ENCODE data around the gene SCAF1. TPM values are rescaled to one million over a fixed set of nuclear protein-coding genes. Genes with fewer than 3 reads are reported as not detected.

The SCAF1 gene
- total and polyA plus RNA-seq, 2 donors (not counting 1 experiment from before 2014, with no cell fraction given), result 17.1 to 68.3 TPM

DNA sequence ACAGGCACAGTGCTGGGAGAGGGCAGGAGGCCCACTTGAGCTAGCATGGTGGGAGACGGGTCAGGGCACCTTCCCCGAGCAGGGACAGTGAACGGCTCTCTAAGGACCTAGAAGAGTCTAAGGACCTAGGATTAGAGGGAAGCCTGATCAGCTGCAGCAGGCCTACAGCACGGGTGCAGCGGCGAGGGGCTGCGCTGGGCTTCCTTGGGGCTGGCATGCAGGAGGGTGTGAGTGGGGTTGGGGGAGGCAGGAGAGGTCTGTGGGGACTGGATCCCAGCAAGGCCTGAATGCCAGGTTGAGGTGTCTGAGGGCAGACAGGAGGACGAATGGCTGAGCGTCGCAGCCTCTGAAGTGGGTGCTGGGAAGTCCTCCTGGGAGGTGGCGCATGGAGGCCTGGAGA, 3.6 kb downstream of the SCAF1 start:
- no peaks in the 10 kb centered on the region for H3K9me3 Mint-ChIP-seq (ENCODE audit: insufficient read depth)
- peaks cover 20 to 34% of the 10 kb centered on the region in 2 donors for H3K4me1 ChIP-seq (ENCODE audit: control insufficient read depth in 2 of 2, insufficient read depth in 2 of 2, low read length in 2 of 2)
- WGBS (ENCODE audit: insufficient coverage), result 97% methylated on average over 11 of the region's 11 CpGs
- intact Hi-C loops (cut with micrococcal nuclease), result no loop called here
- H3K4me2 ChIP-seq (replicated peaks; ENCODE audit: low read depth, low read length, poor library complexity, severe bottlenecking), result no peak overlapping the region
- POLR2A ChIA-PET, result no interaction called here
- H2AFZ ChIP-seq (ENCODE audit: insufficient read depth, low read depth, low read length, poor library complexity, severe bottlenecking), result no peak overlapping the region
- TF ChIP-seq EZH2 (IDR thresholded peaks at IDR 0.05; ENCODE audit: borderline replicate concordance, insufficient read depth, low read depth, low read length, poor library complexity, severe bottlenecking), result no peak
- TF ChIP-seq, protein P1, sequence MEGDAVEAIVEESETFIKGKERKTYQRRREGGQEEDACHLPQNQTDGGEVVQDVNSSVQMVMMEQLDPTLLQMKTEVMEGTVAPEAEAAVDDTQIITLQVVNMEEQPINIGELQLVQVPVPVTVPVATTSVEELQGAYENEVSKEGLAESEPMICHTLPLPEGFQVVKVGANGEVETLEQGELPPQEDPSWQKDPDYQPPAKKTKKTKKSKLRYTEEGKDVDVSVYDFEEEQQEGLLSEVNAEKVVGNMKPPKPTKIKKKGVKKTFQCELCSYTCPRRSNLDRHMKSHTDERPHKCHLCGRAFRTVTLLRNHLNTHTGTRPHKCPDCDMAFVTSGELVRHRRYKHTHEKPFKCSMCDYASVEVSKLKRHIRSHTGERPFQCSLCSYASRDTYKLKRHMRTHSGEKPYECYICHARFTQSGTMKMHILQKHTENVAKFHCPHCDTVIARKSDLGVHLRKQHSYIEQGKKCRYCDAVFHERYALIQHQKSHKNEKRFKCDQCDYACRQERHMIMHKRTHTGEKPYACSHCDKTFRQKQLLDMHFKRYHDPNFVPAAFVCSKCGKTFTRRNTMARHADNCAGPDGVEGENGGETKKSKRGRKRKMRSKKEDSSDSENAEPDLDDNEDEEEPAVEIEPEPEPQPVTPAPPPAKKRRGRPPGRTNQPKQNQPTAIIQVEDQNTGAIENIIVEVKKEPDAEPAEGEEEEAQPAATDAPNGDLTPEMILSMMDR (IDR thresholded peaks at IDR 0.05), result no peak
- DNase-seq (no peak), ATAC-seq (ENCODE audit: low read depth) (no peak)
- no peak overlapping the region for H3K27ac Mint-ChIP-seq
- no peaks in the 10 kb centered on the region for H3K27me3 Mint-ChIP-seq
- H3K4me3 ChIP-seq (ENCODE audit: control extremely low read depth in 1 of 5, extremely low read depth in 1 of 5, insufficient read depth in 1 of 5, low read depth in 2 of 5, low read length in 4 of 5), result no peak overlapping the region
- no peak overlapping the region for H3K27ac ChIP-seq (ENCODE audit: low read length in 2 of 2)
- H4K20me1 ChIP-seq (ENCODE audit: control insufficient read depth, insufficient read depth, low read length, poor library complexity, severe bottlenecking), result peaks cover 37% of the 10 kb centered on the region
- peaks cover 36% of the 10 kb centered on the region for H3K4me1 Mint-ChIP-seq
- H3K27me3 ChIP-seq (replicated peaks in 1 of 4; ENCODE audit: control extremely low read depth in 1 of 4, control insufficient read depth in 3 of 4, insufficient read depth in 4 of 4, low read length in 3 of 4), result no peaks in the 10 kb centered on the region
- H3K36me3 ChIP-seq (replicated peaks in 1 of 2; ENCODE audit: control extremely low read depth in 1 of 2, control insufficient read depth in 1 of 2, extremely low read depth in 1 of 2, insufficient read depth in 2 of 2, low read length in 1 of 2), result peaks cover 0 to 46% of the 10 kb centered on the region in 2 experiments
- CTCF ChIA-PET, result interaction anchor here (0.5 kb wide), 1 partner anchor 195 kb away, joined by 5 read pairs; no protein-coding TSS in a partner anchor
- H3K4me3 Mint-ChIP-seq, result no peak overlapping the region
- peaks cover 68% of the 10 kb centered on the region for H3K79me2 ChIP-seq (ENCODE audit: control insufficient read depth, insufficient read depth, low read length)
- H3K9ac ChIP-seq (ENCODE audit: low read length), result no peak overlapping the region
- H3K9me3 ChIP-seq (ENCODE audit: control extremely low read depth in 1 of 3, control insufficient read depth in 2 of 3, insufficient read depth in 1 of 3, low read length in 2 of 3), result no peaks in the 10 kb centered on the region

DNA sequence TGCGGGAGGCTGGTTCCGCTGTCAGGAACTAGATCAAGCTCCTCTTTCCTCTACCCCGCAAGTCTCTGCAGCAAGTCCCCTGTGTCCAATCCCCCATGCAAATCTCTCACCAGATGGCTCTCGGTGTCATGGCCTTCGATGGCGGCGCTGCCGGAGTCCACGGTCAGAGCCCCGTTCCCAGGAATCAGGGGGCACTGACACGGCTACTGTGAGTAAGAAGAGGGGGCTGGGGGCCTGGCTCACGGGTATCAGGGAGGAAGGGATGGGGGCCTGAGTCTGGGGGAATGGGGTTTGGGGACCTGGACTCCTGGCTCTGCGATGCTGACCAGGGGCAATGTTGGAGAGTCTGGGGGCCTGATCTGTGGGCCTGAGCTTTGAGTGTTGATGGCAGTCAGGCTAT, 4.0 kb downstream of the SCAF1 start:
- no peak overlapping the region for H3K27ac Mint-ChIP-seq
- POLR2A ChIA-PET, result no interaction called here
- ATAC-seq (ENCODE audit: low read depth), result no peak

More for the DNA sequence above, 4.0 kb downstream of the SCAF1 start:
- H3K9ac ChIP-seq (ENCODE audit: low read length), result no peak overlapping the region
- H3K4me3 ChIP-seq (ENCODE audit: control extremely low read depth in 1 of 5, extremely low read depth in 1 of 5, insufficient read depth in 1 of 5, low read depth in 2 of 5, low read length in 4 of 5), result no peak overlapping the region
- CTCF ChIA-PET, result interaction anchor here (0.5 to 0.7 kb wide), 2 partner anchors 139 to 195 kb away, joined by 3 to 5 read pairs; no protein-coding TSS in a partner anchor
- H3K27me3 ChIP-seq (replicated peaks in 1 of 4; ENCODE audit: control extremely low read depth in 1 of 4, control insufficient read depth in 3 of 4, insufficient read depth in 4 of 4, low read length in 3 of 4), result no peaks in the 10 kb centered on the region
- Mint-ChIP-seq H3K9me3 (ENCODE audit: insufficient read depth) (no peaks in the 10 kb centered on the region), H3K4me1 (peaks cover 32% of the 10 kb centered on the region), H3K4me3 (no peak overlapping the region), H3K27me3 (no peaks in the 10 kb centered on the region)
- peaks cover 17 to 30% of the 10 kb centered on the region in 2 donors for H3K4me1 ChIP-seq (ENCODE audit: control insufficient read depth in 2 of 2, insufficient read depth in 2 of 2, low read length in 2 of 2)
- no peak overlapping the region for H3K4me2 ChIP-seq (replicated peaks; ENCODE audit: low read depth, low read length, poor library complexity, severe bottlenecking)
- H4K20me1 ChIP-seq (ENCODE audit: control insufficient read depth, insufficient read depth, low read length, poor library complexity, severe bottlenecking), result peaks cover 38% of the 10 kb centered on the region
- no peak for TF ChIP-seq EZH2 (IDR thresholded peaks at IDR 0.05; ENCODE audit: borderline replicate concordance, insufficient read depth, low read depth, low read length, poor library complexity, severe bottlenecking)
- TF ChIP-seq, protein P1 (IDR thresholded peaks at IDR 0.05), result no peak
- no peak overlapping the region for H2AFZ ChIP-seq (ENCODE audit: insufficient read depth, low read depth, low read length, poor library complexity, severe bottlenecking)
- H3K36me3 ChIP-seq (replicated peaks in 1 of 2; ENCODE audit: control extremely low read depth in 1 of 2, control insufficient read depth in 1 of 2, extremely low read depth in 1 of 2, insufficient read depth in 2 of 2, low read length in 1 of 2), result peaks cover 0 to 47% of the 10 kb centered on the region in 2 experiments
- DNase-seq, result no peak
- intact Hi-C loops (cut with micrococcal nuclease), result no loop called here
- H3K79me2 ChIP-seq (ENCODE audit: control insufficient read depth, insufficient read depth, low read length), result peaks cover 64% of the 10 kb centered on the region
- H3K27ac ChIP-seq (ENCODE audit: low read length in 2 of 2), result no peak overlapping the region
- no peaks in the 10 kb centered on the region for H3K9me3 ChIP-seq (ENCODE audit: control extremely low read depth in 1 of 3, control insufficient read depth in 2 of 3, insufficient read depth in 1 of 3, low read length in 2 of 3)
- WGBS (ENCODE audit: insufficient coverage), result 95% methylated on average over 7 of the region's 13 CpGs
